Subcutaneous adipose tissue (tissue), 4 donors: Measurements from ENCODE around the gene SEPTIN10. TPM values are rescaled to one million over a fixed set of nuclear protein-coding genes. Genes with fewer than 3 reads are reported as not detected.

Source experiments
- total RNA-seq, 4 donors: library from RNA; depleted of rRNA; stranded (reverse); fragments of >200 nt; gene quantifications; one replicate each; pipeline ENCODE4 v1.1.0, GENCODE V29; 2016
- TF ChIP-seq, protein P1 (sequence below): fragments of 450-650 bp; IDR thresholded peaks from one replicate; pipeline ENCODE4 v1.5.1; 2016; ENCODE audit warnings: low read depth, mild to moderate bottlenecking, control low read depth, antibody characterized with exemption, moderate library complexity

Gene SEPTIN10
- total RNA-seq, 4 donors from 2014 or later = 106 to 124 (median 107) TPM

DNA sequence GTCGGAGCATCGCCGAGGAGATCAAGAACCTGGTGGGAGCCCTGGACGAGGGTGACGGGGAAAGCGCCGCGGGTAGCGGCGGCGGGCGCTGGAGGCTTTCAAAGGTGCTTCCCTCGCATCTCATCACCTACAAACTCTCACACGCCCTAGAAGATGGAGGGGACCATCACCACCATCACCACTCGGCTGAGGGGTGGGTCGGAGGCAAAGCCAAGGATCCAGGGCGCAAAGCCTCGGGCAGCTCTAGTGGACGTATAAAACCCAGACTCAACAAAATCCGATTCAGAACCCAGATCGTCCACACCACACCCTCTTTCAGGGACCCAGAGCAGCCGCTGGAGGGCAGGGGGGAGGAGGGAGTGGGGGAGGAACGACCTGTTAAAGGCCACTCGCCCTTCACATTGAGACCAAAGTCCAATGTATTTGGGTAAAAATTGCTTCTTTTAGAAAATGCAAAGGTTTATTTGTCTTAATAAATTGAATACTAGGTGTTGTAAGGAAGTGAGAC lies 1.9 kb upstream of the SEPTIN10 start:
- TF ChIP-seq, protein P1, sequence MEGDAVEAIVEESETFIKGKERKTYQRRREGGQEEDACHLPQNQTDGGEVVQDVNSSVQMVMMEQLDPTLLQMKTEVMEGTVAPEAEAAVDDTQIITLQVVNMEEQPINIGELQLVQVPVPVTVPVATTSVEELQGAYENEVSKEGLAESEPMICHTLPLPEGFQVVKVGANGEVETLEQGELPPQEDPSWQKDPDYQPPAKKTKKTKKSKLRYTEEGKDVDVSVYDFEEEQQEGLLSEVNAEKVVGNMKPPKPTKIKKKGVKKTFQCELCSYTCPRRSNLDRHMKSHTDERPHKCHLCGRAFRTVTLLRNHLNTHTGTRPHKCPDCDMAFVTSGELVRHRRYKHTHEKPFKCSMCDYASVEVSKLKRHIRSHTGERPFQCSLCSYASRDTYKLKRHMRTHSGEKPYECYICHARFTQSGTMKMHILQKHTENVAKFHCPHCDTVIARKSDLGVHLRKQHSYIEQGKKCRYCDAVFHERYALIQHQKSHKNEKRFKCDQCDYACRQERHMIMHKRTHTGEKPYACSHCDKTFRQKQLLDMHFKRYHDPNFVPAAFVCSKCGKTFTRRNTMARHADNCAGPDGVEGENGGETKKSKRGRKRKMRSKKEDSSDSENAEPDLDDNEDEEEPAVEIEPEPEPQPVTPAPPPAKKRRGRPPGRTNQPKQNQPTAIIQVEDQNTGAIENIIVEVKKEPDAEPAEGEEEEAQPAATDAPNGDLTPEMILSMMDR = no peak

DNA sequence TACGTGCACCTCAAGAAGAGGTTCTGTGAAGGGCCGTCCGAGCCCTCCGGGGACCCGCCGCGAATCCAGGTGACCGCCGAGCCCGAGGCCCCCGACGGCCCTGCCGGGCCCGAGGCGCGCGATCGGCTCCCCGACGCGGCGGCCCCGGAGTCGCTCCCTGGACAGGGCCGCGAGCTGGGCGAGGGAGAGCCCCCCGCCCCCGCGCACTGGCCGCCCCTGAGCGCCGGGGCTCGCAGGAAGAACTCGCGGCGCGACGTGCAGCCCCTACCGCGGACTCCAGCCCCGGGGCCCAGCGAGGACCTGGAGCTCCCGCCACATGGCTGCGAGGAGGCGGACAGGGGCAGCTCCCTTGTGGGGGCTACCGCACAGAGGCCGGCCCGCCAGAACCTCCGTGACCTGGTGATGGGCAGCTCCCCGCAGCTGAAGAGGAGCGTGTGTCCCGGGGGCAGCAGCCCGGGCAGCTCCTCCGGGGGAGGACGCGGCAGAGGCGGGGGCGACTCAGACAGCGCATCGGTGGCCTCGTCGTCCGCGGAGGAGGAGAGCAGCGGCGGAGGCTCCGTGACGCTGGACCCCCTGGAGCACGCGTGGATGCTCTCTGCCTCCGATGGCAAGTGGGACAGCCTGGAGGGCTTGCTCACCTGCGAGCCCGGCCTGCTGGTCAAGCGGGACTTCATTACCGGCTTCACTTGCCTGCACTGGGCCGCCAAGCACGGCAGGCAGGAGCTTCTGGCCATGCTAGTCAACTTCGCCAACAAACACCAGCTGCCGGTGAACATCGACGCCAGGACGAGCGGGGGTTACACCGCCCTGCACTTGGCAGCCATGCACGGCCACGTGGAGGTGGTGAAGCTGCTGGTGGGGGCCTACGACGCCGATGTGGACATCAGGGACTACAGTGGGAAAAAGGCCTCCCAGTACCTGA lies 1.2 kb upstream of the SEPTIN10 start:
- TF ChIP-seq, protein P1 = no peak

DNA sequence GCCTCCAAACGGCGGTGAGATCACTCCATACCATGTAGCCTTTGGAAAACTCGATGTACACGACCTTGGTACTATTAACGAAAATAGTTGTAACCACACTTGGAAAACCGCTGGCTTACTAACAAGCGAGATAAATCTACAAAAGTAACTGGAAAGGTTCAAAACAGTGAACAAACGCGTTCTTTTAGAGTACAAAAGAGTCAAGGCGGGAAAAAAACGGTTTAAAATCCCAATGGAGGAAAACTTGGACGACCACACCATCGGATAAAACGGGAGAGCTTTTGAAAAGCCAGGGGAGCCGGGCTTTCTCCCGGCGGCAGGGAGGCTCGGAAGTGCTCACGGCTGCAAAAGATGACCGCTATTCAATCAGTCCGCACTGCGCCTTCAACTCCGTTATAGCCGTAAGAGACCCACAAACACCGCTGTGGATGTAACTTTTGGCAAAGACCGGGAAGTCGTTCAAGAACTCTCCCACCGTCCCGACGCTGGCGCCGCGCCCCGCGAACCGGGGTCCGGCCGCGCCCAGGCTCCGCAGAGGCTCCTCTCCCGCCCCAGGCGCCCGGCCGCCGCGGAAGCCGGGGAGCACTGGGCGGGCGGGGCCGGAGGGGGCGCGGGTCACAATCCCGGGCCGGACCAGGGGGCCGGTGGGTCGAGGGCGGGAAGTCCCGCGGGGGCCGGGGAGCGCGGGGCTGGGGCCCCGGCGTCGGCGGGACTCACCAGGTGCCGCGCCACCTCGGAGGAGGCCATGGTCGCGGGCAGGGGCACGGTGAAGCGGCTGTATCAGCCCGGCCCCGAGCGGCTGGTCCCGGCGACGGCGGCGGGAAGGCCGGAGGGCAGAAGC lies 465 bp downstream of the SEPTIN10 start:
- TF ChIP-seq, protein P1 = no peak

DNA sequence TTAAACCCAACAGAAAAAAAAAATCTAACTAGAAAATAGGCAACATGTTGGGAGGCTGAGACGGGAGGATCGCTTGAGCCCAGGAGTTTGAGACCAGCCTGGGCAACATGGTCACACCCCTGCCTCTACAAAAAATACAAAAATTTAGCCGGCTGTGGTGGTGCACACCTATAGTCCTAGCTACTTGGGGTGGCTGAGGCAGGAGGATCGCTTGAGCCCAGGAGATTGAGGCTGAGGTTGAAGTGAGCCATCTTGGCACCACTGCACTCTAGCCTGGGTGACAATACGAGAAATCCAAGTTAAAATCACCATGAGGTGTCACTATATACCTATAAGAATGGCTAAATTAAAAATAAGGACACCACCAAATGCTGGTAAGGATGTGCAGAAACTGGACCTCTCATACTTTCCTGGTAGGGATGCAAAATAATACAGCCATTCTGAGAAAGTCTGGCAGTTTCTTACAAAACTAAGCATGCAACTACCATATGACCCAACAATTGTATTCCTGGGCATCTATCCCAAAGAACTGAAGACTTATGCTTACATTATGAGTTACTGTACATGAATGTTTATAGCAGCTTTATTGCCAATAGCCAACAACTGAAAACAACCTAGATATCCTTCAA lies 2.2 kb downstream of the SEPTIN10 start:
- TF ChIP-seq, protein P1 = no peak

DNA sequence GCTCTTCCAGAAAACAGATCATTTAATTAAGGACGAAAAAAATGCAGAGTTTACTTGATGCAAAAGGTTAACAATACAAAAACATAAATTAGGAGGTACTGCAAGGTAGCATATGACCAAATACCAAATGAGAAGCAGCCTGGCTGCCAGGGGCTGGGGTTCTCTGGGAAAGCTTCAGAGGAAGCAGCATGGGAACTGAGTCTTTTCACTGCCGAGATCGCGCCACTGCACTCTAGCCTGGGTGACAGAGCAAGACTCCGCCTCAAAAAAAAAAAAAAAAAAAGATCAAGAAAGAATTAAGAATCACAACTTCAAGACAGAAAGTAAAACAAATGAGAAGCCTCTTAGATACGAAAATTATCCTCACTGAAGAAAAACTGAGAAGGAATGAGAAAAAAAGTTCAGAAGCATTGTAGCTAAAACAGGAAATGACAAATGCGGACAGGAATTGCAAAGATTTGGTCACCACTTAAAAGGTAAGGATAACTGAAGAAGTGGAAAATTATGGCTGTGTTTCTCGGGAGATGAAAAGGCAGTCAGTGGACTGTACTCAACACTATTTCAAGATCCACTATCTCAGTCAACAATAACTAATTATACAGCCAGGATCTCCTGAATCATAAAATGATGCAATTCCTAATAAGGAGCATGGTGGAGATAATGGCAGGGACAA lies 4.3 kb downstream of the SEPTIN10 start:
- TF ChIP-seq, protein P1 = no peak

DNA sequence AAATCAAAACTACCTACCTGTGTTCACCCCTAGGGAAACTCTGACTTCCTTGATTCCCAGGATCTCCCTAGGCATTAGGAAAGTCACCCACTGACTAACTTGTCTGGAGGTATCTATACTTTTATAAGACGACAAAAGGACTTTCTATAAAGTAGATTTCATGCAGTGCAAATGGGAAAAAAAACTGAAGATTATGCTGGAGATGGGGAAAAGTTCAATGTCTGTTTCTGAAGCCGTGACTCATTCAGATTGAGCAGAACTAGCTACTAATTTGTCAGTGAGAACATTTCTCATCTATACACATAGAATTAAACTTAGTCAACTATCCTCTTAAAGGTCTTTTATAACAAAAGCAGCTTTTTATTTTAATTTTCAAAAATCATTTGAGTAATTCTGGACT lies 6.0 kb downstream of the SEPTIN10 start:
- TF ChIP-seq, protein P1 = no peak
